Umbilical cord (tissue), 2 donors: Measurements from ENCODE around the gene PRRT4. TPM values are rescaled to one million over a fixed set of nuclear protein-coding genes. Genes with fewer than 3 reads are reported as not detected.

Source experiments
- DNase-seq: peaks from one replicate; pipeline ENCODE4 v3.0.0-alpha.2; 2015; ENCODE audit warnings: low spot score
- total RNA-seq: library from RNA; depleted of rRNA; stranded (reverse); fragments of >200 nt; gene quantifications from one replicate; pipeline ENCODE4 v1.2.3, GENCODE V29; 2014; ENCODE audit warnings: low replicate concordance; ENCODE audit not compliant: insufficient read depth

Gene PRRT4
- total RNA-seq, 1 donor from 2014 or later, result 0.24 TPM

DNA sequence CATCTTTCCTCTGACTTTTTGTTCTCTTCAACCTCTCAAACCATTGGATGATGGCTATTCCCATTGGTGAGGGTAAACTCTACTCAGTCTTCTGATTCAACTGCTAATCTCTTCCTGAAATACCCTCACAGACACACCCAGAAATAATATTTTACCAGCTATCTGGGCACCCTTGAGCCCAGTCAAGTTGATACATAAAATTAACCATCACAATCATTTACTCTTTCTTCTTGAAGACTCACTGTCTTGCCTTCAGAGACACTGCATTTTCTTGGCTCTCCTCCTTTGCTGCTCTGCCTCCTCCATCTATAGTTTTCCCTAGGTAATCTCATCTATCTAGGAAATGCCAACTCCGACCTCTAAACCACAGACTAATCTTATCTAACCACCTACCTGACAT, 12.6 kb upstream of the PRRT4 start:
- no peak for DNase-seq

DNA sequence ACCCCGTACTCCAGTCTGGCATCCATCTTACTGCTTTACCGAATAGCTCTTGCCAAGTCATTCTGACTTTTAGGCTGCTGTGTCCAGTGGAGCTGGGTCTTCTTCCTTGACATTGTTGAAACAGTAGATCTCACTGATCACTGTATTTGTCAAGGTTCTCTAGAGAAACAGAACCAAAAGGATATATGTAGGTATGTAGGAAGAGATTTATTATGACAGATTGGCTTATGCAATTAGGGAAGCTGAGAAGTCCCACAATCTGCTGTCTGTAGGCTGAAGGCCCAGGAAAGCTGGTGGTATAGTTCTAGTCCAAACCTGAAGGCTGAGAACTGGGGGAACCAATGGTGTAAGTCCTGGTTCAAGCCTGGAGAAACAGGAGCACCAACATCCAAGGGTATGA, 12.1 kb upstream of the PRRT4 start:
- no peak for DNase-seq

DNA sequence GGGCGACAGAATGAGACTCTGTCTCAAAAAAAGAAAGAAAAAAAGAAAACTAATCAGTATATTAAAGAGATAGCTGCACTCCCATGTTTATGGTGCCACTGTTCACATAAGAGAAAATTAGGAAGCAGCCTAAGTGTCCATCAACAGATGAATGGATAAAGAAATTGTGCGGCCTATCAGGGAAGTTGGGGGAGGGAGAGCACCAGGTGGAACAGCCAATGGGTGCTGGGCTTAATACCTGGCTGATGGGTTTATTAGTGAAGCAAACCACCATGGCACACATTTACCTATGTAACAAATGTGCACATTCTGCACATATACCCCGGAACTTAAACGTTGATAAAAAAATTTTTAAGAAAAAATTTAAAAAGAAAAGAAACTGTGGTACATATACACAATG, 9.0 kb upstream of the PRRT4 start:
- DNase-seq, result no peak

DNA sequence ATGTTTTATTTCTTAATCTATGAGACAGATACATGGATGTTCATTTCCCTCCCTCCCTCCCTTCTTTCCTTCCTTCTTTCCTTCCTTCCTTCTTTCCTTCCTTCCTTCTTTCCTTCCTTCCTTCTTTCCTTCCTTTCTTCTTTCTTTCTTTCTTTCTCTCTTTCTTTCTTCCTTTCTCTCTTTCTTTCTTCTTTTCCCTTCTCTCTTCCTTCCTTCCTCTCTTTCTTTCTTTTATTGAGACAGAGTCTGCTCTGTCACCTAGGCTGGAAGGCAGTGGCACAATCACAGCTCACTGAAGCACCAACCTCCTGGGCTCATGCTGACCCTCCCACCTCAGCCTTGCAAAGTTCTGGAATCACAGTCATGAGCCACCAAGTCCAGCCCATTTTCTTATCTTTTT, 5.5 kb upstream of the PRRT4 start:
- DNase-seq, result no peak

DNA sequence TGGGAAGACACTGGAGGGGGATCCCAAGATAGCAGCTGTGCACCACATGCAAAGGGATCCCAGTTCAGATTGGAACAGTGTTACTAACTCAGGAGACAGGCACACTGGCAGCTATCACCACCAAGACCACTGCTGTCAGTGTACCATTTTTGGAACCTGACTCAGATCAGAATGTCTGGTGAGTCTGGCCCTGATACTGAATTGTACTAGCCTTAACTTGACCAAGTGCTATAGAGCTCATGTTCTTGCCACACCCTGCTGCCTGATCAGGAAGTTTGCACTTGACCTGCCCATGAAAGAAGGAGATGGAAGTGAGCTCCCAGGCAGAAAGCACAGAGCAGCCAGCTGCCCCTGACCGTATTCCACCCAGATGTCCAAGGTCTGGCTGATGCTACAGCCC, 4.8 kb upstream of the PRRT4 start:
- DNase-seq, result no peak

DNA sequence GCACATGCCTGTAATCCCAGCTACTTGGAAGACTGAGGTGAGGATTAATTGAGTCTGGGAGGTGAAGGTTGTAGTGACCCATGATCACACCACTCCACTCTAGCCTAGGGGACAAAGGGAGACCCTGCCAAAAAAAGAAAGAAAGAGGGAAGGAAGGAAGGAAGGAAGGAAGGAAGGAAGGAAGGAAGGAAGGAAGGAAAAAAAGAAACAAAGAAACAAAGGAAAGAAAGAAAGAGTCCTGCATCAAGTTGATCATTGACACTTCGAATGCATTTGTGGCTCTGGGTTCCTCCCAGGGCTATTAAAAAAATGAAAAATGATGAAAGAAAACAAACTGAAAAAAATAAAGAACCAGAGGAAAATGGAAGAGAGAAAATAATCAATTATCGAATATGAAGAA, 3.9 kb upstream of the PRRT4 start:
- no peak for DNase-seq

DNA sequence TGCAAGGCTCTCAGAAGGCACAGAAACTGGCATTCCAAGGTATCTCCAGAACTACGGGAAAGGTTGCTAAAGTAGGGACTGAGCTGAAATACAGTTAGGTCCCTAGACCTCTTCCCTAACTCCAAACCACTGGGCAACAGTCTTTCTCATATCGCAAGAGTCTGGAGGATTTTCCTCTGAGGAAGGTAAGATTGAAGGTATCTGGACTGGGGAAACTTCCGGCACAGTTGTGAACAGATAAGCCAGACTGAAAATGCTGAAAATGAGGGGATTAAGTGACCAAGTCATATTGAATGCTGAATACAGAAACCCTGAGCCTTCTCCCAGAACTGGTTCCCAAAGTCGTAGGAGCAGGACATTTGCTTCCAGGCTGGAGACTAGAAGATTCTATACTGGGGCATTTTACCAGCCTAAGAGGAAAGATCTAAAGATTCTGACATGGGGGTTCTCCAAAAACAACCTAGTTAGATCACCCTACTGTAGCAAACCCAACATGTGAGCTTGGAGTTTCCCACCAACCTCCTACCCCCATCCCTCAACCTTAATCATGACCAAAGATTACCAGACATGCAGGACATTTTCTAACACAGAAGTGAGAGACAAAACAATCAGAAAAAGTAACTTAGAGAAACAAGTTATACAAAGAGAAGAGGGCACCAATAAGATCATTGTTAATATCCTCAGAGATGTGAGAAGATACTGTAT, 2.8 kb upstream of the PRRT4 start:
- DNase-seq, result no peak

DNA sequence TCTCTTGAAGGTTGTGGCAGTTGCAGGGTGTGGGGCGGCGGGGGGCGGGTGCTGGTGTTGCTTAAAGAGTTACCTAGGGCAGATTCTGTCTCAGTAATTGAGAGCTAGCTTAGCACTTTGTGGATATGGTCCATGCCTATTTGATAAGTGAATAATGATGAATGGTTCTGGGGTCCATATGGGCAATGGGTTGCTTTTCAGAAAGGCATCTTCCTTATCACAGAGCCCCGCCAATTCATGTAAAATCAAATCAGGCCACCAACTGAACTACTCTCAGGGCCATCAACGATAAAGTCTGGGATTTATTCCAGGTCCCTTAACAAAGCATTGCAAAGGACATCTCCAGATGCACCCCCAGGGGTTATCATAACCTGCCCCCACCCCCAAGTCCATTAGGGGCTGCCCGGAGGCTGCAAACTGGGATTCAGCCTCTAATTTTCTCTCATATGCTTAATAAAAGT, 1.8 kb upstream of the PRRT4 start:
- DNase-seq, result no peak

DNA sequence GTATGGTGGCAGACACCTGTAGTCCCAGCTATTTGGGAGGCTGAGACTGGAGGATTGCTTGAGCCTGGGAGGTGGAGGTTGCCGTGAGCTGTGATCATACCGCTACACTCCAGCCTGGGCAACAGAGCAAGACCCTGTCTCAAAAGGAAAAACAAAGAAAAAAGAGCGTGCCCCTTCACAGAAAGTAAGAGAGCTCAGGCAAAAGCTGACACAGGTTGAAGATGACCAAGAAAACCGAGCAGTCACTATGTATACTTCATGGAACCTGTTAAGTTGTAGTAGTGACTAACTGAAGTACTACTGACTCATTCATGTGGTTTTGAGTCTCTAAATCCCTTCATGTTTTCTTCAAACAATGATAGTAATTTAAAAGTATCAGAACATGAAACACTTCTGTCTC, 1.2 kb upstream of the PRRT4 start:
- DNase-seq, result no peak

DNA sequence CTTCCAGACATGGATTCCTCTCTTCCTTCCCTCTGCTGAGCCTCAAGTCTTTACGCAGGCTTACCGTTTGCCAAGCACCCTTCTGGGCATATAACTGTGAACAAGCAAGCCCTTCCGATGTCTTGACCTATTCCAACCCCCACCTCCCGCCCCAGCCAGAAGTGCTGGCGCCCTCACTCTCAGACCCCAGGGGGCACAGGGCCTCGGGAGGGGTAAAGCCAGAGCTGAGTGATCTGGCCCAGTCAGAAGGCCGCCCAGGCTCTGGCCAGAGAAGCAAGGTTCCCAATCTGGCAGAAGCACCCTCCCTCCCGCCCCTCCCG, 1.2 kb downstream of the PRRT4 start:
- DNase-seq, result no peak

DNA sequence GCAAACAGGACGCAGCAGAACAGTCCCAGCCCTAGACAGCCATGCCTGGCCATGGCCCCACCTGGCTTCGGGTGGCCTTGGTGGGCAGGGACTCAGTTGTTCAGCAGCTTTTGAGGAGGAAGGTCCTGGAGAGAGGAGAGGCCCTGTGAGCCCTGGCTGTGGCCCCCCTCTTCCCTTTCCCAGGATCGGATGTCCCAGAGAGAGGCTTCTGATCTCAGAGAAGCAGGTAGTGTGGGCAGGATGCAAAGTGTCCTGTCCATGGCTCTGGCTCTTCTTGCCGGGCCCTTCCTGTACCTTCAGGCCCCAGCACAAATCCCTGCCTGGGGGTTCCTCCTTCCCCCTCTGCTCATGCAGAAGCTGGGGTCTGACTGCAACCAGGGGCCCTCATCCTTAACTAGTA, 1.6 kb downstream of the PRRT4 start:
- DNase-seq, result no peak

DNA sequence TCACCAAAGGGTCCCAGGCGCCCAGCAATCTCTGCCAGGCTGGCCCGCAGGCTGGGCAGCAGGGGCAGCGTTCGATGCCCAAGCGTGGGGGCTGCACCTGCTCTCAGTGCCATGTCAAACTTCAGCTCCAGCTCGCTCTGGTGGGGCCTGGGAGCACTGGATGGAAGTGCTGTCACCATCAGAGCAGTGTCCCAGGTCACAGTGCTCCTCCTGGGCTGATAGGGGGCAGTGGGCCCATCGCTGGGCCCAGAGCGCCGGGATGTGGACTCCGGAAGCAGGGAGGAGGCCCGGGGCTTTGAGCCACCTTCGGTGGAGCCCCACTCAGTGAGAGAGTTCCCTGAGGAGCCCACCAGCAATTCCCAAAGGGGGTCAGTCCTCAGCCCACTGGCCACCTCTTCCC, 2.2 kb downstream of the PRRT4 start:
- DNase-seq, result no peak

DNA sequence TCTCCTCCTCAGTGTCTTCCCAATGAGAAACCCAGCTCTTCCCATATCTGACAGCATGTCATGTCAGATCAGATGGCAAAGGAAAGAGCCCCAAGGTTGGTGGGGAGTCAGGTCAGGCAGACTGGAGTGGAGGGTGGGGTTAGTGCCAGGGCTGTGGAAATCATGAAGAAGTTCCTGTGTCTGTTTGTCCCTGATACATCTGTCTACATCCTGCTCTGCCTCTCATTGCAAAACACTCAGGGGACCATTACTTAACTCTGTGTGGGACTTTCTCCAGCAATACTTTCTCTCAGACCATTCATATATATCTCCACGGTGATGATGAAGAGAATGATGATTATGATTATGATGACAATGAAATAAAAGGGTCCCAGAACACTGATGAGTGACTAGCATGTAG, 3.3 kb downstream of the PRRT4 start:
- DNase-seq, result no peak

DNA sequence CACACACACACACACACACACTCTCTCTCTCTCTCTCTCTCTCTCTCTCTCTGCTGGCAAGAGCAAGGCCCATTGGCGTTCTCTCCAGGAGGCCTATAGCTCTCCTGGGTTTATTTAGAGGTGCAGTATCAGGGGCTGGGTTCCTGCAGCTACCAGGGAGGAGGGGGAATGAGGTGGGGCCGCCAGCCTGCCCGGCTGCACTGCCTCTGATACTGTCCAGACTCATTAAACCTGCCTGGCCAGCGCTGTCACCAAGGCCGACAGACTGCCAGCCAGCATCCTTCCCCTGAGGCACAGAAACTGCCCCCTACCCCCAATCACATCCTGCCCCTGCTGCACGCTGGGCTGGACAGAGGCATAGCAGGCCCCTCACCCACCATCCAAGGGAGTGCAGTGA, 4.3 kb downstream of the PRRT4 start:
- peak; percentile 67 for DNase-seq

DNA sequence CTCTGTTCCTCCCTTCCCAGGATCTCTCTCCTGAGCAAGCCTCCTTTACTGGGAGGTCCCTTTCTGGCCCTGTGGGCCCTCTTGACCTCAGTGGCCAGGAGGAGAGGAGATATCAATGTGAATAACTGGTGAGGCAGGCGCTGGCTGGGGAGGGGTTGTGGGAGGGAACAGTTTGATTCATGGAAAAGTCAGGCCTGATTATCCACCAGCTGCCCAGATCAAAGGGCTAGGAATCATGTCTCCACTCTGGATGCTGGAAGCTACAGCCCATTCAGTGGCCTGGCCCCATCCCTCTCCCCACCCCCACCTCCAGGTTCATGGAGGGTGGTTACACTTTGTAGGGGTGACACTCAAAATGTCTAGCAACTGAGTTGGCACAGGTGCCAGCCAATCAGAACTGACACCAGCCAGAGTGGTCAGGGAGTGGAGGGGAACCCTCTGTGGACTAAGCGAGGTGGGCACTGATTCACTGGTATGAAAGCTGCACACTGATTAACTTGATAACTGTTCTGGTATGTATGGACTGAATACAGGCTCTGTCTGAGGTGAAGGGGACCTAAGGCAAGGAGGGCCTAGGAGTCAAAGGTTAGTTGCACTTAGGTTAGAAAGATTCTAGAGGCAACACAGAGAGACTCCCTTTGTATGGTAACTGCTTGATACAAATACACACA, 4.8 kb downstream of the PRRT4 start:
- DNase-seq, result peak; percentile 63

DNA sequence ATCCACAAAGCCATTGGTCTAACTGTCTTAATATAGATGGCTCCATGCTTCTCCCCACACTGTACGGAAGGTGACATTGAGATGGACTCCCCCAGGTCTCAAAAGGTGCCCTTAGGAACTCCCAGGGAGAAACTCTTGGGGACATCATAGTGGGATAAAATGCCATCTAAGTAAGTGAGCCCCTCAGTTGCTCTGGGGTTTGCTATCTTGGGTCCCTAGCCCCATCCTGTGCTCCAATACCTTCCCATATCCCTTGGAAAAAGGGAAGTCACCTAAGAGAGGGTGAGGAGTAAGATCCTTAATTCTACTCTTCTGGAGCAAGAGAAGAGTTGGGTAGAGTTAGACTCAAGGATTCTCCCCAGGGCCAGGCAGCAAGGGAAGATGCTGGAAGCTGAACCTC, 7.9 kb downstream of the PRRT4 start:
- no peak for DNase-seq

DNA sequence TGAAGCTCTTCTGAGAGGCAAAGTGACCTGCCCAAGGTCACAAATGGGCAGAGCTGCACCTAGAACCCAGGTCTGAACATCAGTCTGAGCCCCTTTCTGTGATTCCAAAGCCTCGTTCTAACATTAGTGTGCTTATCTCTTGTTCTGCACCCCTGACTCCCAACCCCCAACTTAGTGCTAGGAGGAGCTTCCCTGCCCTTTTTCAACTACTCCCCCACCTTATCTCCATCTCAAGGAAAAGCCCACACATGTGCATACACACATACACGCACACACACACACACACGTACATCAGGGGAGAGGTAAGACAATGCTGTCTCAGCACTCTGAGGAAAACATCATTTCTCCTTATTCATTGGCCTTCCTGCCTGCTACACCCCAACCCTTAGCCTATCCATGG, 8.3 kb downstream of the PRRT4 start:
- no peak for DNase-seq

DNA sequence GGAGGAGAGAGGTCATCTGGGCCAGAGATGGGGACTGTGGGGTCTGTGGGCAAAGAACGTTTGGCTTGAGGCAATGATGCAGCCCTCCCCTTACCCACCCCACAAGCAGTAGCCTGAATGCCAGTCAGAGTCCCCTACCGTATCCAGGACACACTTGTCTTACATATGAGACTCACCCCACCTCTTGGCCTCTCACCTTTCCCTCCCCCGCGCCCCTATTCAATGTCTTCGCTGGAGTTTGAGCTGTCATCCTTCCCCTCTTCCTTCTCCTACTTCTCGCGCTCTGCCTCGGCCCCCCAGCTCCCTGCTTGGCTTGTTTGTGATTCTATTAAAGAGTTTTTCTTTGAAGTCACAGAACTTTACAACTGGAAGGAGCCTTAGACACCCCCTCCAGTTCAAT, 8.9 kb downstream of the PRRT4 start:
- no peak for DNase-seq

DNA sequence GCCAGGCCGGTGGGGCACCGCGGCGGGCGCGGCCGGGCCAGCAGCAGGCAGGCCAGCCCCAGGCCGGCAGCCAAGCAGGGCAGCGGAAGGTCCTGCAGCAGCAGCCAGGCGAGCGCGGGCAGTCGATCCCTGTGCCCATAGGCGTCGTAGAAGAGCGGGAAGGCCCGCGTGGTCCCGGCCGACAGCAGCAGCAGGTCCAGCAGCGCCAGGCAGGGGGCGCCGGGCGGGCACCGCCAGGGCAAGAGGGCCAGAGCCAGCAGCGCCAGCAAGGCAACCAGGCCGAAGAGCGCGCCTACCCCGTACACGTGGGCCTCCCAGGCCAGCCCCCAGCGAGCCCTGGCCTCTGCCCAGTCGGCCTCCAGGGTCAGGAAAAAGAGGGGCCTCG, 9.3 kb downstream of the PRRT4 start:
- DNase-seq, result peak; percentile 31

DNA sequence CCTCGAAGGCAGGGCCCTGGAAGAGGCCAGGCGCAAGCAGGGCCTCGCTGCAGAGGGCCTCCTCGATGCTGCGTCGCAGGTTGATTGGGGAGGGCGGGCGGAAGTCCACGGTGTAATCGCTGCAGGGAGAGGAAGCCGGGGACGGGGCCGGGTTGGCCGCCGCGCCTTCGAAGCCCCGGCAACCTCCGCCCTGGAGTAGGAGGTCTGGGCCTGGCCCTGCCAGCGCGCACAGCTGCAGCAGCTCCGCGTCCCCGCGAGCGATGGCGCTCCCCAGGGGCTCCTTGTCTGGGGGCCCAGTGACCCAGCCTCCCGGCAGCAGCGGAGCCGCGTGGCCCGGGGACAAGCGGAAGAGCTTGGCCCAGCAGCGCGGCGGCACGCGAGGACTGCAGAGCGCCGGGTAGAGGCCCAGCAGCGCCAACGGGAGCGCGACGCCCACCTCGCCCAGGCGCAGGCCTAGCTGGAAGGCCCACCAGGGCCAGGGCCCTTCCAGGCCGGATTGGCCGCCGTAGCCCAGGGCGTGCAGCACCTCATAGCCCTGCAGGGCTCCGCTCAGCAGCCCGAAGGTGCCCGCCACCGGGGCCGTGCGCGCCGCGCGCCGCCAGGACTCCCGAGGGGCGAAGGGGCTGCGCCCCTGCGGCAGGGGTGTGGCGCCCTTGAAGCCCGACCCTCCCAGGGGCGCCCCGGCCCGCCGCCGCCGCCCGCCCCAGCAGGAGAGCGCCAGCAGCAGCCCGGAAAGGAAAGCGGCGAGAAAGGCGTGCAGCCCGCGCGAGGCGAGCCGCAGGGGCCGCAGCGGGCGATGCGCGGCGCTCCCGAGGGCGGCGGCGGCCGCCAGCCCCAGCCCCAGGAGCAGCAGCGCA, 10.0 kb downstream of the PRRT4 start:
- DNase-seq, result no peak

DNA sequence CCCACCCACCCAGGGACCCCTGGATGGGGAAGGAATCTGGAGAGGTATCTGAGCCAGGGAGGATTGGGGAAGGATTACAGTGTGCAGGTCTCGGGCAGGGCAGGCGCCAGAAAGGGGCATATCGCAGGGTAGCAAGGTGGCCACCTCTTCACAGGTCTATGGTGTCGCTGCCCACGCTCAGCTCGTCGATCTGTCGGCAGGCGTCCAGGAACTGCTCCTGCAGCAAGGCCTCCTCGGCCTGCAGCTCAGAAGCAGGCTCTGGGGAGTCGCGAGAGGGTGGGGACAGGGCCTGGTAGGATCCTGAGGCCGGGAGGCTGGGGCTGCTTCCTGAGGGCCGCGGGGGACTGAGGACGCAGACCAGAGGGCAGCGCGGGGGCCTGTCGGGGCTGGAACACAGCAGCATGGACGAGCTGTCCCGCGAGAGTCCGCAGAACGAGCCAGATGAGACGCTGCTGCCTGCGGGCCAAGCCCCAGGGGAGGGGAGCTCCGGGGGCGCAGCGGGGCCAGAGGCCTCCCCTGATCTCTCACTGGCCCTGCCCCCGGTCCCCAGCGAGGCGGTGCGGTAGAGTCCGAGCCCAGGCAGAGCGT, 10.7 kb downstream of the PRRT4 start:
- DNase-seq, result no peak

DNA sequence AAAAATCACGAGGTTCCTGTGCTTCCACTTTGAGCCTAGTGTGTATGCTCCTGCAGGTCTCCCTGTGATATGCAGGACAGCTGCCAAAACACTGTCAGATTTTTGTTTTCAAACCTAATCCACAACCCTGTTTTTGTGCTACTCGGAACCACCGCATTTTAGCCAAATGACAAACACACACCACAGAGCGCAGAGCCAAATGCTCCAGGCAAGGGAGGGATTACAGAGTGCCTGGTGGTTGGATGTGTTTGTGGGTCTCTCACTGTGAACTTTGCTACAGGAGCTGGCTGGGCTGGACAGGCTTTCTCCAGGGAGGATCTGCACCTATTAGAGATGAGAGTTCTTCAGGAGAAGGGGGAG, 12.0 kb downstream of the PRRT4 start:
- no peak for DNase-seq
